NAMALWA (cell line): ENCODE results near the gene COL9A3.

Source experiments
- DNase-seq: peaks from one replicate; pipeline ENCODE4 v3.0.0-alpha.2; 2015; ENCODE audit warnings: low spot score

Gene COL9A3

DNA sequence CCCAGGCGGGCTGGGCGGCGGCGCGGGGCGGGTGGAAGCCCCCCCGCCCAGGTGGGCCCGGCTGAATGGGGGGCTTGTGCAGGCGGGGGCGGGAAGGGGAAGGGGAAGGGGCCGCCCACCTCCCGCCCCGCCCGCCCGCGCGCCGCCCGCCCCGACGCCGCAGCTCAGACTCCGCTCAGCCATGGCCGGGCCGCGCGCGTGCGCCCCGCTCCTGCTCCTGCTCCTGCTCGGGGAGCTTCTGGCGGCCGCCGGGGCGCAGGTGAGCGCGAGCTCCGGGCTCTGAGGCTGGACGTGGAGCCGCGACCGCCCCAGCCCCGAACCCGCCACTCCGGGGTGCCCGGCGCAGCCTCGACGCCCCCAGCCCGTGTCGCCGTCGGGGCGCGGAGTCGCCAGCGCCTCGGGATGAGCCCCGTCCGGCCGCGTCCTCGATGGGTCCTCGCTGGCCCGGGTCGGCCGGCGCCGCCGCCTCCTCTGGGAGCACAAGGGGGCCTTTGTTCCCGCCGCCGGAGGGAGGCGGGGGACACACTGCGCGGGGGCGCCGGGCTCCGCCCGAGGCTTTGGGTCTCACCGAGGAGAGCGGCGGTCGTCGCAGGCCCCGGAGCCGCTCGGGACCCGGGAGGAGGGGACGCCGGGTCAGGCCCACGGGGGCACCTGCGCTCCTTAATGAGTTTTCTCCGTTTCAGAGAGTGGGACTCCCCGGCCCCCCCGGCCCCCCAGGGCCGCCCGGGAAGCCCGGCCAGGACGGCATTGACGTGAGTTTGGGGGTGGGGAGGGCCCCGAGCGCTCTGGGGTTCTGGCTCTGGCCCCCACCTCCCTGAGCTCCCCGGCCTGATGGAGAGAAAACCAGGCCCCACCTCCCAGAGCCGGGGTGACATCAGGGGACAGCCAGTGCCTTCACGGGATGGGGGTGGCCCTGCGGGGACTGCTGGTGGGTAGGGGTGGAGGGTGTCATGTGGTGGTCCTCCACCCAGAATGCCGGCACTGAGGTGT is at the start of gene COL9A3:
Gene COL9A3, plus strand, starts transcription at position 167 of the 990 bp plus-strand sequence. Its CDS starts 15 bp downstream, at position 182.
- DNase-seq = no peak

DNA sequence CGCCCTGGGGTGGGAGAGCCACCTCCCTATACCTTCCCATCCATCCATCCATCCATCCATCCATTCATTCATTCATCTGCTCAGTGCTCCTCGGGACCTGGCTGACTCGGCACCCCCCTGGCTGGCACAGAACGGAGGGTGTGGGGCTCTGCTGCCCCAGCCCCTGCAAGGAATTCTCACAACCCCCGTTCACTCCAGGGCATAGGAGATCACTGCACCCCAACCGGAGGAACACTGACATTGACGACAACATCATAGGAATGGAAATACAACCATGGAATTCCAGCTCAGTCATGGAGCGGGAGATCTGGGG is 48.7 kb upstream of the COL9A3 start:
- DNase-seq = no peak

DNA sequence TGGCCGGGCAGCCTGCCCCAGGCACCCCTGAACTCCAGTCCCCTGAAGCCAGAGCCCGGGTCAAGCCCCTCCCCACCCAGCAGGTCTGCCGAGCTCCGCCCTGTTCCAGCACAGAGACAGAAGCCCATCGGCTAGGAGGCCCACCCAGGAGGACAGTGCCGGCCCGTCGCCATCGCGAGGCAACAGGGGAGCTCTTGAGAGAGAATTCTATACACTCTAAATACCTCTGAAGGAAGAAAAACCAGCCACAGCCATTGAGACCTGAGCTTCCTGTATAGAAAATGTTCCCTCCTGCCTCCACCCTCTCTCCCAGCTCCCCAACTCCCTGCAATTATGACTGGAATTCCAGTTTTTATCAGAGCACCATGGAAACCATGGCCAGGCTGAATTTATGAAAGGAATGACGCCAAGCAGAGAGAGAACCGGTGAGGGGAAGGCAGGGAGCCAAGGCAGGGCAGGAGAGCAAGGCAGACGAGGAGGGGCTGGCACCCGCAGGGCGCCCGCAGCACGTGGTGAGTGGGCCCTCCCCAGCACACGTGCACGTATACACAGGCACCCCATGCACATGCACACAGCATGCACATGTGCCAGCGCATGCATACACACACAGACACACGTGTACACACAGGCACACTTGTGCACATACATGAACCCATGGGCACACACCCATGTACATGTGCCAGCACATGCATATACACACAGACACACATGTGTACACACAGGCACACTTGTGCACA is 48.1 kb upstream of the COL9A3 start:
- DNase-seq = no peak

DNA sequence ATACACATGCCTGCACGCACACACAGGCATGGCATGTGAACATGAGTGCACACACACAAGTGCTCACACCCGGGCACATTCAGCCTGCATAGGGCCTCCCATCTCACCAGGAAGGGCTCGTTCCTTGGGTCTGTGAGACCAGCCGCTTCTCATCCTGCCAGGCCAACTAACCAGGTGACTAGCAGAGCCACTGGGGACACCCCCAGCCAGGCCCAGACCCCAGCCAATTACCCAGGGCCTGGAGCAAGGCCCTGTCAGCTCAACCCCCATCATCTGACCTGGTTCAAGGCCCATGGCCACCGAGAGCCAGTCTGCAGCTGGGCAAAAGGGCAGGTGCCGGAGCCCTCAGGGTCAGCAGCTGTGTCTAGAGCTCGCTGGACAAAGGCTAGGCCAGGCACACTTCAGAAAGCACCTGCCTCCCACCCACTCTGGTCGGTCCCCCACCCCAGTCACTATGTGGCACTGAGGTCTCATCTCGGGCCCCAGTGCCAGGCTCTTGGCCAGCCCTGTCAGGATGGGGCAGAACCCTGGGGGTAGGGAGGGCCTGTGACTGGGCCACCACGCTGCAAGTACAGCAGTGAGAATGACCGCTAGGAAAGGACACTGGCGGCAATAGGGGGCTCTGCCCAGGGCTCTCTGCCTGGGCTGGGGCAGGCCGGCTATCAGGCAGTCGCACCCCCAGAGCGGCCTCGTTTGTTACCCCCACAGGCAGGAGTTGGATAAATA is 47.3 kb upstream of the COL9A3 start:
- no peak for DNase-seq

DNA sequence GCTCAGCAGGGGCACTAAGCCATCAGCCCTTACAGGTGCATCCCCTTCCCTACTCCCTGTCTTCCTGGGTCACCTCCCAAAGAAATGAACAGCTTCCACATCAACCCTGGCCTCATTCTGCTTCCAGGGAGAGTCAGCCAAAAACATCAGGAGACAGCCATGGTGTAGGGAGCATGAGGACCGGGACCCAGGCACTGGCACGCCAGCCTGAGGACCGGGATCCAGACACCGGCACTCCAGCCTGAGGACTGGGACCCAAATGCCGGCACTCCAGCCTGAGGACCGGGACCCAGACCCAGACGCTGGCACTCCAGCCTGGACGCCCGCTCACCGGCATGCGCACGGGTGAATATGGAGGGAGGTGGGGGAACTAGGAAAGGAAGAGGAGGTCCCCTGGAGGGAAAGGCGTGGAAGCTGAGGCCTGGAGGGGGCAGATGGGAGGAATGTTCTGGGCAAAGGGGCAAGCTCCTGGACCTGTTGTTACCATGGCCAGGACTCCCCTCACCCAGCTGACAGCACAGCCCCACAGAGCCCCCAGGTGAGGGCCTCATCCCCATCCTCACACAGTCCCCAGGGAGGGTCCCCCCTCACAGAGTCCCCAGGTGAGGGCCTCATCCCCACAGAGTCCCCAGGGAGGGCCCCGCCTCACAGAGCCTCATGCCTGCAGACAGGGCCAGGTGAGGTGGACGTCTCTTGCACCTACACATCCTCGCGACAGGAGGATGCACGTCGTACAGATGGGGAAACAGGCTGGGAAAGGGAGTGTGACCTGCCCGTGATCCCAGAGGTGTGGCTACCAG is 46.5 kb upstream of the COL9A3 start:
- no peak for DNase-seq

DNA sequence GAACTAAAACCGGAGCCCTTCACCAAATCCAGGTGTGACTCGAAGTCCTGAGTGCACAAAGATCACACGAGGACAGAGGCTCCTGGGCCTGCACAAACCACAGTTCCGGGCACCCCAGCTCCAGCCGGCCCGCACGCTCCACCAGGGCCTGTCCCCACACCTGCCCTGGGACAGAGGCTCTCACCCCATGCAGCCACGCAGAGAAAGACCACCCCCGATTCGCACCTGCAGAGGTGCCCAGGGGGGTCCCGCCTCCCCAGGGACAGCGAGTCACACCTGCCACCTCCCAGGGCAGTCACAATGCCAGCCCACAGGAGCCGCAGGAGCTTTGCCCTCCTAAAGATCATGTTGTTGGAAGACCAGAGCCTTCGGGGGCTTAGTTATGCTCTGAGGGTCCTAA is 45.9 kb upstream of the COL9A3 start:
- DNase-seq = no peak

GRCh38 chr20:62771396-62772102 is 45.3 kb upstream of the COL9A3 start:
- no peak for DNase-seq

DNA sequence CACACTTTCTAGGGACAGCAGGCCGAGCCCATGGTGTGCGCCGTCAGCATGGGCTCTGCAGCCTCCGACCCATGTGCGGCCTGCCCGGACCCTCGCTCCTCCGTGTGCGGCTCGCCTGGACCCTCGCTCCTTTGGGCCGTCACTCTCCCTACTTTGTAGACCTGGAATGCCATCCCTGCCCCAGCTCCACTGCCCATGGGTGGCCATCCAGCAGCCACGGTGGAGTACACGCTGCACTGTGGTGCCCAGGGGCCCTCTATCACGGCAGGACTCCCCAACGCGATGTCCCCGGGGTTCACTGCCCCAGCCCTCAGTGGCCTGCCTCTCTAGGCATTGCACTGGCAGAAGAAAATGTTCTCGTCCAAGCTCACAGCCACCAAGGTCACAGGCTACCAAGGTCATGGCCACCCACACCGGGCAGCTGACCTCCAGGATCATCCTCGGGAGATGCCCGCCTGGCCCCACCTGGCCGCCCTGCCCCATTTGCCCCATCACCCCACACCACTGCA is 44.7 kb upstream of the COL9A3 start:
- no peak for DNase-seq

DNA sequence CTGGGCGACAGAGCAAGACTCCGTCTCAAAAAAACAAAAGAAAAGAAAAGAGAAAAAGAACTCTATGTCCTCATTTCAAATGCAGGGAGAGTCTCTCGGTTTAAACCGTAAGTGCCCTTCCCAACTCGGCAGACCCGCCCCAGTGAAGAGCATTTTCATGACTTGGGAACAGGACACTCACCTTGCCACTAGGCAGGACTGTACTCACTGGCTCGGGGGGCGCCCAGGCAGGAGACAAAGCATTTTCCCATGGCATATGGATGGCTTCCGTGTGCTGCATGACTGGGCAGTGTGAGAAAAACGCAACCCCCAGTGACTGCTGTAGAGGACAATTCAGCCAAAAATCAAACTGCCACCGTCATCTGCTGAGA is 44.2 kb upstream of the COL9A3 start:
- no peak for DNase-seq

DNA sequence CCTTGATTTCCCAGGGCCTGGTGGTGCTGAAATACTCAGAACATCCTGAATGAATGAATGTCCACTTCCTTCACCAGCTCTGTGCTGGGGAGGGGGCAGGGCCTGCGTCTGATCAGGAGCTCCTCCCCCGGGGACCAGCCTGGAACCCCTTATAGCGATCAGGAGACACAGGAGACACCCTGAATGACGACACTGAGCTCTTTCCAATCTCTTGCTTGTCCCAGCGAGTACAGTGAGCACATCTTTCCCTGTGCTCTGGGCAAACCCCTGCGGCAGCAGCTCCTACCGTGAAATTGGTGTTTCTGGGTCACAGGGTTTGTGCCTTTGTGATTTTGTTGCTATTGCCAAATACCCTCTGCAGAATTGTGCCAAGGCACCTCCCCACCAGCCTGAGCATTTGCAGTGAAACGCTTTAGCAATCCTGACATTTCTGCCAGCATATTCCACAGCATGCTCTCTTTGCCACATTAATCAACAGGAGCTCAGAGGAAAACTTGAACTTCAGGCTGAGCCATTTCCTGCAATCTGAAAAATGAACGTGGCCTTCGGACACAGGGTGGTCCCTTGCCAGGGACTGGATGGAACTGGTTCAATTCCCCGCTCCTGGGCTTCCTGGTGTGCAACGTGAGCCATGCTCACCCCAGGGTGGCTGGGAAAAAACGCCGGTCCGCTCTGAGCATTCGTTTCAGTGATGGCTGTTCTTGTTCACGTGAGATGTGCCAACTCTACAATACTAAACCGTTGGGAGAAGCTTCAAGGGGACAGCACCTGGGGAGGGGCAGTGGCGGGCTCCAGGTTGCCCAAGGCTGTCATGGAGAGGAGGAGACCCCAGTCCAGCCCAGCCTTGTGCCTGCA is 43.6 kb upstream of the COL9A3 start:
- no peak for DNase-seq

DNA sequence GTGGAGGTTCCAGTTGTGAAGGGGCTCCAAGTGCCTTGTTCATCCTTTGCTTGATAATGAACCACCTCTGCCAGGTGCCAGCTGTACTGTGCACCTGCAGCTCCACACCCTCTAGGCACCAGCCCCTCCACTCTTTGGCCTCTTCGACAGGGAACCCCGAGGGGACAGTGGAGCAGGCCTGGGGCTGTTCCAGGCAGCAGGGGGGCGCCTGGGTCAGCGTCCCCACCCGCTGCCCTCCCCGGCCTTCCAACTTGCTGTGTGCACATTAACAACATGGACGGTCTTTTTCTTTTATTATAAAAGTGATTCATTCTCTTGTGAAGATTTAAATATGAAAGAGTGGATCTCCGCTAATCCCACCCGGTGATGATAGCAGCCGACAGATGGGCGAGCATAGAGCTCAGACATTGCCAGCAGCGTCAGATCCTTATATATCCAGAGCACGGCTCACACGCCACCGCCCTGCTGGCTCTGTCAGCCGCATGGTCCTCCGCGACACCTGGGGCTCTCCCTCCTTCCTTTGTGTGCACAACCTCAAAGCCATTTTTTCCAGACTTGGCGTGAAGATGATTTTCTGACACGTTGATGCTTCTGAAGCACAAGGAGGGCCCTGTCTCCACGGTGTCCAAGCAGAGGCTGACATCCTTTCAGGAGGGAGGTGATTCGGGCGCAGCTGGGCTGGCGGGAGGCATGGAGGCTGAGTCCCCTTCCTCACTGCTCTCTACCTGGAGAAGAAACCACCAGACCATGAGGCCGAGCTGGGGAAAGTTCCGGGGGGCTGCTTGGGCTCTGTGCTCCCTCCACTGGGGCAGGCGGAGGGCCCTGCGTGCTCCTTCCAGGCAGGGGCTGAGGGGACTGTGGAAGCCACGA is 42.8 kb upstream of the COL9A3 start:
- no peak for DNase-seq

DNA sequence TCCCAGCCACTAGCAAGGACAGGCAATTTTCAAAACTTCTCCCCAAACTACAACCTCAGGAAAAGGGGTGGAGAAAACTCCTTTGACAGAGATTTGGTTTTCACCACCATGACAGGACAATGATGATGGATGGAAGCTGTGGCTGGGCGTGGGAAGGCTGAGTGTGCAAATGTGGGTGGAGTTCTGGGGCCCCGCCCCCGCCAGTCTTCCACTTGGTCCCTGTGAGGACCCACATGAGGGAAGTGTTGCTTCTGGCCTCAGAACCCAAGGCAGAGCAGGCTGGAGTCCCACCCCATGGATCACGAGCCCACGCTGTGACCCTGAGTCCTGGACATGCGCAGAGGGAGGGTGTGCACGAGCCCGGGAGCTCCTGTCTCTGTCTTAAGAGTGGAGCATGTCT is 42.1 kb upstream of the COL9A3 start:
- DNase-seq = no peak

DNA sequence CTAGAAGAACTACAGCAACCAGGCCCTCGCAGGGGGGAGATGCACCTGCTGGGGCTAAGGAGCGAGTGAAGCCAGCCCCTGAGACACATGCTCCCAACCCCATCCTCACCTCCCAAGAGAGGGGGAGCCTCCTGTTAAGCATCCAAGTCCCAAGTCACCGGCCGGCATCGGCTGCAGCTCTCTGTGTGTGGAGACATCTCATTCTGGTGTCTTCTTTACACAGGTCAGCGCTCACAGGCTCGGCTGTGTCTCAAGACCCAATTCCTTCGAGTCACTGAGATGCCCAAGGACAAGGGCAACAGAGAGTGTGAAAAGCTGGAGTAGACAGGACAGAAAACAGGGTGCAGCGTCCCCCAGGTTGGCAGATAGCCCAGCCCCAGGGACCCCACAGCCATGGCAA is 41.6 kb upstream of the COL9A3 start:
- no peak for DNase-seq

- DNase-seq = no peak
Measured at GRCh38 chr20:62776035-62776691, 40.7 kb upstream of the COL9A3 start.

- DNase-seq = peak; percentile 40
Measured at GRCh38 chr20:62776692-62777527, 39.9 kb upstream of the COL9A3 start.

DNA sequence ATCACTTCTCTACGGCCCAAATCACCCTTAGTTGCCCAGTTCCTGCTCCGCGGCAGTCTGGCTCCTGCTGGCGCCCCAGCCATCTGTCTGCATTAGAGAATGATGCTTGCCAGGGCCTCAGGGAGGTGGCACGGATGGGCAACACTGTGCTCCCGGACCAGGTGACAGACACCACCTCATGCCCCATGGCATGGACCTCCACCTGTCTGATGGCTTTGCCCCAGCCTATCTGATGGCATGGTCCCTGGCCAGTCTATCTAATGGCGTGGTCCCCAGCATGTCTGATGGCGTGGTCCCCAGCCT is 39.4 kb upstream of the COL9A3 start:
- no peak for DNase-seq

DNA sequence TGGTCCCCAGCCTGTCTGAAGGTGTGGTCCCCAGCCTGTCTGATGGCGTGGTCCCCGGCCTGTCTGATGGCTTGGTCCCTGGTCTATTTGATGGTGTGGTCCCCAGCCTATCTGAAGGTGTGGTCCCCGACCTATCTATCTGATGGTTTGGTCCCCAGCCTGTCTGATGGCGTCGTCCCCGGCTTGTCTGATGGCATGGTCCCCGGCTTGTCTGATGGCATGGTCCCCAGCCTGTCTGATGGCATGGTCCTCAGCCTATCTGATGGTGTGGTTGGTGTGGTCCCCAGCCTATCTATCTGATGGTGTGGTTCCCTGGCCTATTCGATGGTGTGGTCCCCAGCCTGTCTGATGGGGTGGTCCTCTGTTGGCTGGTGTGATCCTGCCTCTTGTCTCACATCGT is 38.8 kb upstream of the COL9A3 start:
- DNase-seq = no peak
